ENCODE results near the gene P2RY2. TPM values are rescaled to one million over a fixed set of nuclear protein-coding genes. Genes with fewer than 3 reads are reported as not detected.

P2RY2 gene
- polyA plus RNA-seq, 3 donors from 2014 or later: 0.30 TPM; not detected in 2

GRCh38 chr11:73283276-73284000 lies 65.4 kb downstream of the P2RY2 start:
- H3K27ac Mint-ChIP-seq: no peak overlapping the region
- H3K27me3 Mint-ChIP-seq (ENCODE audit: low read depth in 3 of 3): peaks cover 0 to 4% (median 3%) of the 10 kb centered on the region in 3 donors

GRCh38 chr11:73284106-73284505 lies 66.0 kb downstream of the P2RY2 start:
- Mint-ChIP-seq H3K27me3 (ENCODE audit: low read depth in 3 of 3) (peaks cover 0 to 4% (median 3%) of the 10 kb centered on the region in 3 donors), H3K4me3 (no peak overlapping the region), H3K4me1 (peaks cover 4% of the 10 kb centered on the region in 2 donors), H3K36me3 (no peaks in the 10 kb centered on the region), H3K9me3 (no peaks in the 10 kb centered on the region), H3K27ac (no peak overlapping the region)
- DNase-seq: no peak

More at GRCh38 chr11:73283276-73284000, 65.4 kb downstream of the P2RY2 start:
- H3K36me3 Mint-ChIP-seq: no peaks in the 10 kb centered on the region
- H3K9me3 Mint-ChIP-seq: no peaks in the 10 kb centered on the region
- DNase-seq: no peak
- H3K4me3 Mint-ChIP-seq: no peak overlapping the region
- H3K4me1 Mint-ChIP-seq: no peaks in the 10 kb centered on the region

GRCh38 chr11:73285721-73286120 lies 67.6 kb downstream of the P2RY2 start:
- no peak overlapping the region for H3K4me3 Mint-ChIP-seq
- H3K27me3 Mint-ChIP-seq (ENCODE audit: low read depth in 3 of 3): peaks cover 0 to 4% (median 1%) of the 10 kb centered on the region in 3 donors
- DNase-seq: no peak
- H3K27ac Mint-ChIP-seq: no peak overlapping the region
- no peaks in the 10 kb centered on the region for H3K9me3 Mint-ChIP-seq
- H3K36me3 Mint-ChIP-seq: no peaks in the 10 kb centered on the region
- H3K4me1 Mint-ChIP-seq: peaks cover 9% of the 10 kb centered on the region in 2 donors

Other genes with a start within 250 kb of the P2RY2 start
- 10 to 100 TPM in 2 of 3 donors, 1 to 10 TPM in 1; 9.7 to 25.6 (median 11.9) TPM for gene FCHSD2, start 76.0 kb upstream of the P2RY2 start, polyA plus RNA-seq
- 1 to 10 TPM in 1 of 3 donors, not detected in 2; 3.0 TPM for gene P2RY6, start 54.1 kb downstream of the P2RY2 start, polyA plus RNA-seq
- not detected for gene ARHGEF17, start 90.0 kb downstream of the P2RY2 start, polyA plus RNA-seq
- gene RELT, start 158.1 kb downstream of the P2RY2 start, polyA plus RNA-seq: 1 to 10 TPM; 2.8 to 5.4 (median 3.6) TPM

Measured in immature natural killer cell (primary cell).